HG03520 (cell line): Measurements from ENCODE around the gene DCC.
A peak's percentile ranks its signal among the peaks of the same experiment; 100 is the strongest.

Source experiments
- ATAC-seq: cut with Tn5 transposase; IDR thresholded peaks from one replicate; pipeline ENCODE4 v1.9.1; 2021; ENCODE audit warnings: mild to moderate bottlenecking, moderate library complexity; ENCODE audit not compliant: unreplicated experiment

The DCC gene

GRCh38 chr18:52577795-52578194 lies 237.8 kb downstream of the DCC start:
- no peak for ATAC-seq

- no peak for ATAC-seq
Observed at GRCh38 chr18:52582061-52582460, 242.1 kb downstream of the DCC start.

GRCh38 chr18:52582516-52582915 lies 242.5 kb downstream of the DCC start:
- ATAC-seq = no peak

- ATAC-seq = no peak
Observed at GRCh38 chr18:52588931-52589330, 248.9 kb downstream of the DCC start.

- no peak for ATAC-seq
Observed at GRCh38 chr18:52596748-52597435, 256.9 kb downstream of the DCC start.

- no peak for ATAC-seq
Observed at GRCh38 chr18:52598921-52599320, 258.9 kb downstream of the DCC start.

- no peak for ATAC-seq
Observed at GRCh38 chr18:52602820-52603219, 262.8 kb downstream of the DCC start.

- no peak for ATAC-seq
Observed at GRCh38 chr18:52605345-52605744, 265.3 kb downstream of the DCC start.

- ATAC-seq = no peak
Observed at GRCh38 chr18:52607985-52608384, 268.0 kb downstream of the DCC start.

GRCh38 chr18:52610451-52611115 lies 270.6 kb downstream of the DCC start:
- no peak for ATAC-seq

GRCh38 chr18:52612406-52612805 lies 272.4 kb downstream of the DCC start:
- no peak for ATAC-seq

- ATAC-seq = no peak
Observed at GRCh38 chr18:52615321-52615720, 275.3 kb downstream of the DCC start.

GRCh38 chr18:52615943-52616342 lies 275.9 kb downstream of the DCC start:
- peak; percentile 77 for ATAC-seq

- no peak for ATAC-seq
Observed at GRCh38 chr18:52617931-52618330, 277.9 kb downstream of the DCC start.

GRCh38 chr18:52620926-52621439 lies 281.0 kb downstream of the DCC start:
- ATAC-seq = no peak

GRCh38 chr18:52624702-52625101 lies 284.7 kb downstream of the DCC start:
- ATAC-seq = no peak

GRCh38 chr18:52636536-52636935 lies 296.5 kb downstream of the DCC start:
- ATAC-seq = no peak

GRCh38 chr18:52648201-52648600 lies 308.2 kb downstream of the DCC start:
- ATAC-seq = no peak

GRCh38 chr18:52652391-52652790 lies 312.4 kb downstream of the DCC start:
- no peak for ATAC-seq

GRCh38 chr18:52657043-52657805 lies 317.2 kb downstream of the DCC start:
- ATAC-seq = no peak

- no peak for ATAC-seq
Observed at GRCh38 chr18:52667463-52668065, 327.6 kb downstream of the DCC start.
